Suprapubic skin (tissue), 4 donors: Measurements from ENCODE around the gene SPATA19.

Experiments
- CTCF ChIP-seq, 2 donors: fragments of 200-600 bp in 1 of 2; fragments of 450-650 bp in 1 of 2; sonication (generic) in 1 of 2; IDR thresholded peaks; one replicate each; pipeline ENCODE4 v1.5.1; 2016 to 2019; ENCODE audit warnings: antibody characterized with exemption in 2 of 2, mild to moderate bottlenecking in 1 of 2, moderate library complexity in 1 of 2
- EP300 ChIP-seq: sonication (generic); formaldehyde crosslinking; IDR thresholded peaks from one replicate; pipeline ENCODE4 v1.6.1; 2017; ENCODE audit warnings: antibody characterized with exemption
- POLR2A ChIP-seq, 2 donors: fragments of 450-650 bp; IDR thresholded peaks; one replicate each; pipeline ENCODE4 v1.6.1; 2017; ENCODE audit warnings: antibody characterized with exemption in 2 of 2, mild to moderate bottlenecking in 2 of 2, moderate library complexity in 2 of 2
- POLR2AphosphoS5 ChIP-seq, 3 donors: sonication (generic); formaldehyde crosslinking; IDR thresholded peaks; one replicate each; pipeline ENCODE4 v1.6.1; 2017; ENCODE audit warnings: antibody characterized with exemption in 3 of 3

GRCh38 chr11:133816146-133816870, 29.0 kb downstream of the SPATA19 start:
- TF ChIP-seq CTCF (IDR thresholded peaks at IDR 0.05) = no peak
- TF ChIP-seq EP300 = no peak
- TF ChIP-seq POLR2A (IDR thresholded peaks at IDR 0.05) = no peak
- TF ChIP-seq POLR2AphosphoS5 (IDR thresholded peaks at IDR 0.05) = no peak
